Liver (tissue), 9 donors: ENCODE data around the gene ANKMY1. TPM values are rescaled to one million over a fixed set of nuclear protein-coding genes. Genes with fewer than 3 reads are reported as not detected.

Source experiments
- DNase-seq: peaks from one replicate; pipeline ENCODE4 v3.0.0-alpha.2; 2017; ENCODE audit warnings: low spot score
- H3K27ac ChIP-seq, 2 donors: one replicate each; pipeline ENCODE4 v1.7.0; 2013; ENCODE audit warnings: inconsistent platforms in 2 of 2, low read length in 2 of 2, control low read depth in 1 of 2, low read depth in 1 of 2, mild to moderate bottlenecking in 1 of 2
- H3K27me3 ChIP-seq, 4 donors: one replicate each; pipeline versions ENCODE4 v1.6.1 to v1.7.0; 2013; ENCODE audit warnings: low read length in 3 of 4, inconsistent platforms in 1 of 4, mild to moderate bottlenecking in 1 of 4, moderate library complexity in 1 of 4; ENCODE audit not compliant: control insufficient read depth in 4 of 4, insufficient read depth in 4 of 4
- H3K36me3 ChIP-seq, 4 donors: one replicate each; pipeline versions ENCODE4 v1.6.1 to v1.7.0; 2013; ENCODE audit warnings: low read length in 3 of 4, mild to moderate bottlenecking in 3 of 4, low read depth in 1 of 4, moderate library complexity in 1 of 4; ENCODE audit not compliant: control insufficient read depth in 4 of 4, insufficient read depth in 3 of 4
- H3K4me1 ChIP-seq, 4 donors: one replicate each; pipeline versions ENCODE4 v1.6.1 to v1.7.0; 2013; ENCODE audit warnings: low read length in 3 of 4, mild to moderate bottlenecking in 3 of 4, moderate library complexity in 1 of 4; ENCODE audit not compliant: control insufficient read depth in 4 of 4, insufficient read depth in 4 of 4
- H3K4me3 ChIP-seq, 3 donors: one replicate each; pipeline versions ENCODE4 v1.6.1 to v1.7.0; 2013; ENCODE audit warnings: low read length in 3 of 3, control low read depth in 1 of 3, low read depth in 1 of 3, mild to moderate bottlenecking in 1 of 3
- H3K9ac ChIP-seq, 2 donors: one replicate each; pipeline ENCODE4 v1.7.0; 2013; ENCODE audit warnings: low read length in 2 of 2, mild to moderate bottlenecking in 2 of 2, moderate library complexity in 2 of 2, control low read depth in 1 of 2, low read depth in 1 of 2
- H3K9me3 ChIP-seq, 4 donors: one replicate each; pipeline versions ENCODE4 v1.6.1 to v1.7.0; 2013; ENCODE audit warnings: low read length in 3 of 4; ENCODE audit not compliant: control insufficient read depth in 4 of 4
- ATF3 ChIP-seq: IDR thresholded peaks from 2 replicates; pipeline ENCODE4 v1.6.1; 2016; ENCODE audit warnings: antibody characterized with exemption
- FOXA1 ChIP-seq: IDR thresholded peaks from 2 replicates; pipeline ENCODE4 v1.6.1; 2016; ENCODE audit warnings: antibody characterized with exemption
- FOXA2 ChIP-seq: IDR thresholded peaks from 2 replicates; pipeline ENCODE4 v1.6.1; 2016; ENCODE audit warnings: antibody characterized with exemption
- GABPA ChIP-seq, 2 donors: IDR thresholded peaks in 1 of 2; conservative IDR thresholded peaks in 1 of 2; 2 replicates each; pipeline ENCODE4 v1.6.1; 2016; ENCODE audit warnings: antibody characterized with exemption in 2 of 2, mild to moderate bottlenecking in 1 of 2, moderate library complexity in 1 of 2
- HNF4A ChIP-seq, 2 donors: conservative IDR thresholded peaks; 2 replicates each; pipeline ENCODE4 v1.6.1; 2016; ENCODE audit warnings: antibody characterized with exemption in 2 of 2, mild to moderate bottlenecking in 2 of 2
- HNF4G ChIP-seq: IDR thresholded peaks from 2 replicates; pipeline ENCODE4 v1.6.1; 2016; ENCODE audit warnings: antibody characterized with exemption
- JUND ChIP-seq, 2 donors: IDR thresholded peaks; 2 replicates each; pipeline ENCODE4 v1.6.1; 2016; ENCODE audit warnings: antibody characterized with exemption in 2 of 2
- MAX ChIP-seq: IDR thresholded peaks from 2 replicates; pipeline ENCODE4 v1.6.1; 2016; ENCODE audit warnings: antibody characterized with exemption
- NR2F2 ChIP-seq: IDR thresholded peaks from 2 replicates; pipeline ENCODE4 v1.6.1; 2016; ENCODE audit warnings: antibody characterized with exemption
- RAD21 ChIP-seq, 2 donors: IDR thresholded peaks; 2 replicates each; pipeline ENCODE4 v1.6.1; 2016; ENCODE audit warnings: antibody characterized with exemption in 2 of 2, mild to moderate bottlenecking in 2 of 2
- REST ChIP-seq: IDR thresholded peaks from 2 replicates; pipeline ENCODE4 v1.6.1; 2016; ENCODE audit warnings: antibody characterized with exemption, mild to moderate bottlenecking
- RXRA ChIP-seq, 2 donors: IDR thresholded peaks; 2 replicates each; pipeline ENCODE4 v1.6.1; 2017 to 2018; ENCODE audit warnings: antibody characterized with exemption in 2 of 2, mild to moderate bottlenecking in 1 of 2
- SP1 ChIP-seq: IDR thresholded peaks from 2 replicates; pipeline ENCODE4 v1.6.1; 2018; ENCODE audit warnings: antibody characterized with exemption, mild to moderate bottlenecking
- TAF1 ChIP-seq: conservative IDR thresholded peaks from 2 replicates; pipeline ENCODE4 v1.6.1; 2016; ENCODE audit warnings: antibody characterized with exemption, mild to moderate bottlenecking
- YY1 ChIP-seq: IDR thresholded peaks from 2 replicates; pipeline ENCODE4 v1.6.1; 2016; ENCODE audit warnings: antibody characterized with exemption, mild to moderate bottlenecking
- WGBS: extraction: QIAGEN DNeasy Blood & Tissue Kit; methylation state at CpG from one replicate; pipeline ENCODE4 v1.1.7; 2013; 5-methylcytosine and 5-hydroxymethylcytosine counted together
- polyA plus RNA-seq, 2 donors: library from polyadenylated mRNA; stranded (reverse) in 1 of 2; unstranded in 1 of 2; fragments of 200-250 nt in 1 of 2; fragments of >200 nt in 1 of 2; fragmentation: Nextera tagmentation in 1 of 2; extraction: Ambion mirVana in 1 of 2; gene quantifications; one replicate each; pipeline versions ENCODE4 v1.2.1 to v1.2.3, GENCODE V29; 2013 to 2015
- total RNA-seq, 2 donors: library from RNA; depleted of rRNA; stranded (reverse); fragments of >200 nt; gene quantifications; one replicate each; pipeline ENCODE4 v1.2.3, GENCODE V29; 2014
- donor health status: healthy.
- donor health status: healthy.
- donor health status: healthy.
- donor health status: healthy.
- donor health status: healthy.

ANKMY1 gene
- total and polyA plus RNA-seq, 4 donors, result 2.5 to 12.8 (median 4.2) TPM

- TF ChIP-seq ATF3 (no peak), RXRA (IDR thresholded peaks at IDR 0.05) (no peak)
Observed at GRCh38 chr2:240588006-240588655, 30.3 kb upstream of the ANKMY1 start (continued).

GRCh38 chr2:240586919-240587800 is 29.4 kb upstream of the ANKMY1 start:
- peak overlapping the region; percentile 33 to 38 for H3K9ac ChIP-seq
- peak overlapping the region; percentile 23 to 95 for H3K27ac ChIP-seq
- H3K9me3 ChIP-seq, result no peaks in the 10 kb centered on the region
- H3K4me1 ChIP-seq, result peaks cover 18 to 53% (median 40%) of the 10 kb centered on the region in 4 donors
- H3K36me3 ChIP-seq, result peaks cover 0 to 6% (median 4%) of the 10 kb centered on the region in 4 donors
- TF ChIP-seq GABPA (IDR thresholded peaks at IDR 0.05 in 1 of 2, conservative IDR thresholded peaks at IDR 0.05 in 1 of 2) (no peak), SP1 (no peak), TAF1 (no peak), ATF3 (no peak), FOXA2 (no peak), FOXA1 (no peak), HNF4G (no peak), JUND (IDR thresholded peaks at IDR 0.05) (no peak), HNF4A (conservative IDR thresholded peaks at IDR 0.05) (no peak), NR2F2 (no peak)
- WGBS, result 5% methylated on average over 62 of the region's 62 CpGs
- no peaks in the 10 kb centered on the region for H3K27me3 ChIP-seq
- peak; percentile 59 for DNase-seq
- peak overlapping the region; percentile 36 to 90 (median 80) for H3K4me3 ChIP-seq

- peaks cover 0 to 5% (median 1%) of the 10 kb centered on the region in 4 donors for H3K36me3 ChIP-seq
- no peaks in the 10 kb centered on the region for H3K27me3 ChIP-seq
- H3K4me1 ChIP-seq, result peaks cover 18 to 53% (median 40%) of the 10 kb centered on the region in 4 donors
- WGBS, result under 1% methylated on average over 88 of the region's 88 CpGs
- H3K27ac ChIP-seq, result peak within 1 kb of the TSS; percentile 85 to 95
- H3K9me3 ChIP-seq, result no peaks in the 10 kb centered on the region
- peak; percentile 97 for DNase-seq
- H3K4me3 ChIP-seq, result peak within 1 kb of the TSS; percentile 80 to 95 (median 92)
- TF ChIP-seq TAF1, result peak; percentile 44
- TF ChIP-seq YY1, result peak; percentile 72
- no peak for TF ChIP-seq RXRA (IDR thresholded peaks at IDR 0.05)
- peak in 1 of 2 donors; percentile 91 for TF ChIP-seq GABPA (IDR thresholded peaks at IDR 0.05 in 1 of 2, conservative IDR thresholded peaks at IDR 0.05 in 1 of 2)
- peak; percentile 52 for TF ChIP-seq SP1
- no peak for TF ChIP-seq ATF3
- TF ChIP-seq REST, result peak; percentile 41
- TF ChIP-seq MAX, result no peak
- TF ChIP-seq RAD21 (IDR thresholded peaks at IDR 0.05), result peak in 1 of 2 donors; percentile 42
- peak within 1 kb of the TSS; percentile 94 to 99 for H3K9ac ChIP-seq
Observed at GRCh38 chr2:240586198-240586918, 28.6 kb upstream of the ANKMY1 start, which contains the start of gene CAPN10. Gene CAPN10 (plus strand): TSS chr2:240586734. CDS start chr2:240586912, 178 bp downstream.
